HepG2 (cell line): ENCODE results near the gene LAMTOR2. TPM values are rescaled to one million over a fixed set of nuclear protein-coding genes. Genes with fewer than 3 reads are reported as not detected.

Source experiments
- ATRX ChIP-seq: sonication (generic); formaldehyde crosslinking; IDR thresholded peaks from 2 replicates; pipeline ENCODE4 v1.4.0; 2020; ENCODE audit warnings: missing genetic modification reagents, borderline replicate concordance
- ESRRA ChIP-seq: sonication (generic); formaldehyde crosslinking; IDR thresholded peaks from 2 replicates; pipeline ENCODE4 v1.5.1; 2020; ENCODE audit warnings: mild to moderate bottlenecking, low read depth, missing genetic modification reagents
- GPN1 ChIP-seq: sonication (generic); formaldehyde crosslinking; IDR thresholded peaks from 2 replicates; pipeline ENCODE4 v1.5.1; 2020; ENCODE audit warnings: missing genetic modification reagents, borderline replicate concordance
- LCORL ChIP-seq, 2 experiments: fragments of 450-650 bp in 1 of 2; sonication (generic) in 1 of 2; formaldehyde crosslinking in 1 of 2; IDR thresholded peaks; 2 replicates each; pipeline versions ENCODE4 v1.5.0 to v1.6.1; 2017 to 2020; ENCODE audit warnings: antibody characterized with exemption in 1 of 2, missing genetic modification reagents in 1 of 2
- MZF1 ChIP-seq: sonication (generic); formaldehyde crosslinking; IDR thresholded peaks from 2 replicates; pipeline ENCODE4 v1.8.1; 2023; ENCODE audit warnings: mild to moderate bottlenecking, missing genetic modification reagents, borderline replicate concordance
- NBN ChIP-seq: fragments of 450-650 bp; conservative IDR thresholded peaks from 2 replicates; pipeline ENCODE4 v1.6.1; 2017
- NFKB2 ChIP-seq: sonication (generic); formaldehyde crosslinking; IDR thresholded peaks from 2 replicates; pipeline ENCODE4 v1.4.0; 2020; ENCODE audit warnings: missing genetic modification reagents, borderline replicate concordance
- NR2F1 ChIP-seq, 2 experiments: fragments of 450-650 bp in 1 of 2; formaldehyde crosslinking in 1 of 2; IDR thresholded peaks; 2 replicates each; pipeline versions ENCODE4 v1.5.0 to v1.6.1; 2016 to 2020; ENCODE audit warnings: mild to moderate bottlenecking in 1 of 2, missing compliant biosample characterization in 1 of 2, missing genetic modification reagents in 1 of 2, moderate library complexity in 1 of 2
- PCBP1 ChIP-seq: fragments of 200-400 bp; formaldehyde crosslinking; IDR thresholded peaks from 2 replicates; pipeline ENCODE4 v1.6.1; 2017; ENCODE audit warnings: mild to moderate bottlenecking, low read depth, low read length, borderline replicate concordance
- PHF5A ChIP-seq: IDR thresholded peaks from one replicate; pipeline ENCODE4 v1.6.1; 2018; ENCODE audit warnings: low read depth, missing genetic modification reagents; ENCODE audit not compliant: unreplicated experiment
- SMYD3 ChIP-seq: sonication (generic); formaldehyde crosslinking; IDR thresholded peaks from 2 replicates; pipeline ENCODE4 v1.8.1; 2023; ENCODE audit warnings: mild to moderate bottlenecking, missing genetic modification reagents
- SRF ChIP-seq: IDR thresholded peaks from 2 replicates; pipeline ENCODE4 v1.6.1; 2011; ENCODE audit warnings: mild to moderate bottlenecking, low read depth, low read length, moderate library complexity
- ZBED4 ChIP-seq: sonication (generic); formaldehyde crosslinking; IDR thresholded peaks from 2 replicates; pipeline ENCODE4 v1.4.0; 2020; ENCODE audit warnings: missing genetic modification reagents, borderline replicate concordance
- ZNF224 ChIP-seq: sonication (generic); formaldehyde crosslinking; IDR thresholded peaks from 2 replicates; pipeline ENCODE4 v1.5.0; 2020; ENCODE audit warnings: mild to moderate bottlenecking, missing genetic modification reagents
- ZNF274 ChIP-seq: sonication (generic); formaldehyde crosslinking; IDR thresholded peaks from 2 replicates; pipeline ENCODE4 v1.5.1; 2020; ENCODE audit warnings: mild to moderate bottlenecking, missing genetic modification reagents
- ZNF337 ChIP-seq: sonication (generic); formaldehyde crosslinking; IDR thresholded peaks from 2 replicates; pipeline ENCODE4 v1.5.1; 2020; ENCODE audit warnings: missing genetic modification reagents, low read depth, mild to moderate bottlenecking, borderline replicate concordance
- ZNF503 ChIP-seq: sonication (generic); formaldehyde crosslinking; IDR thresholded peaks from 2 replicates; pipeline ENCODE4 v1.4.0; 2020; ENCODE audit warnings: missing genetic modification reagents
- ZNF614 ChIP-seq: IDR thresholded peaks from 2 replicates; pipeline ENCODE4 v1.6.1; 2018; ENCODE audit warnings: missing biosample characterization, missing genetic modification reagents, inconsistent platforms, borderline replicate concordance
- ZNF780A ChIP-seq: sonication (generic); formaldehyde crosslinking; IDR thresholded peaks from 2 replicates; pipeline ENCODE4 v1.8.0; 2022; ENCODE audit warnings: mild to moderate bottlenecking, missing genetic modification reagents, moderate library complexity
- polyA plus RNA-seq, 8 experiments: library from polyadenylated mRNA; depleted of rRNA in 3 of 8; stranded (reverse) in 7 of 8; unstranded in 1 of 8; fragments of >200 nt; fragmentation: Illumina TruSeq in 4 of 8; extraction: Trizol in 4 of 8; gene quantifications; 2 replicates each; pipeline versions ENCODE4 v1.2.1 to v1.2.3, GENCODE V29; 2011 to 2016; ENCODE audit warnings: low read depth in 4 of 8, missing spikeins in 1 of 8, mixed read lengths in 1 of 8; ENCODE audit not compliant: insufficient read depth in 1 of 8
- total RNA-seq, 5 experiments: library from RNA; depleted of rRNA; stranded (reverse); fragments of >200 nt; fragmentation: Illumina TruSeq; extraction: Trizol; gene quantifications; 2 replicates each; pipeline ENCODE4 v1.2.3, GENCODE V29; 2016; ENCODE audit warnings: low read depth in 1 of 5
- TF ChIP-seq, protein P1 (sequence below): IDR thresholded peaks from 2 replicates; pipeline ENCODE4 v1.6.1; 2016; ENCODE audit warnings: missing compliant biosample characterization, missing genetic modification reagents, borderline replicate concordance
- TF ChIP-seq, protein P2 (sequence below): sonication (generic); formaldehyde crosslinking; IDR thresholded peaks from 2 replicates; pipeline ENCODE4 v1.4.0; 2020; ENCODE audit warnings: mild to moderate bottlenecking, missing genetic modification reagents

The LAMTOR2 gene
- total and polyA plus RNA-seq, 2 of the 13 experiments (the other 11 are each of a cell fraction or from before 2014, with no cell fraction given), result 36.5 to 66.4 TPM

GRCh38 chr1:156082309-156083091, 27.9 kb downstream of the LAMTOR2 start, which contains the start of gene MEX3A (continued):
- no peak for TF ChIP-seq MZF1
- no peak for TF ChIP-seq LCORL (IDR thresholded peaks at IDR 0.05)
- peak; percentile 82; the same call in 1 of the 2 replicates for TF ChIP-seq LCORL (CRISPR knock-in tag; IDR thresholded peaks at IDR 0.05)
- no peak for TF ChIP-seq ZBED4 (CRISPR knock-in tag)
- 0 out of 2 replicates have a peak, but pooled peaks have one; percentile 33 for TF ChIP-seq ESRRA
- 0 out of 2 replicates have a peak, but pooled peaks have one; percentile 33 for TF ChIP-seq ZNF274 (CRISPR knock-in tag)
- TF ChIP-seq, protein P1, sequence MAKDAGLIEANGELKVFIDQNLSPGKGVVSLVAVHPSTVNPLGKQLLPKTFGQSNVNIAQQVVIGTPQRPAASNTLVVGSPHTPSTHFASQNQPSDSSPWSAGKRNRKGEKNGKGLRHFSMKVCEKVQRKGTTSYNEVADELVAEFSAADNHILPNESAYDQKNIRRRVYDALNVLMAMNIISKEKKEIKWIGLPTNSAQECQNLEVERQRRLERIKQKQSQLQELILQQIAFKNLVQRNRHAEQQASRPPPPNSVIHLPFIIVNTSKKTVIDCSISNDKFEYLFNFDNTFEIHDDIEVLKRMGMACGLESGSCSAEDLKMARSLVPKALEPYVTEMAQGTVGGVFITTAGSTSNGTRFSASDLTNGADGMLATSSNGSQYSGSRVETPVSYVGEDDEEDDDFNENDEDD (CRISPR knock-in tag), result no peak
- 0 out of 2 replicates have a peak, but pooled peaks have one; percentile 55 for TF ChIP-seq PCBP1
- TF ChIP-seq PHF5A (CRISPR knock-in tag), result no peak
- no peak for TF ChIP-seq SMYD3 (CRISPR knock-in tag)
- no peak for TF ChIP-seq GPN1 (CRISPR knock-in tag)
- no peak for TF ChIP-seq ZNF780A (CRISPR knock-in tag)
- 0 out of 2 replicates have a peak, but pooled peaks have one; percentile 38 for TF ChIP-seq ZNF503 (CRISPR knock-in tag)
- TF ChIP-seq ZNF224, result no peak
- peak in 1 of 2 experiments; percentile 71; a peak in 2 of 4 replicates for TF ChIP-seq NR2F1 (CRISPR knock-in tag; IDR thresholded peaks at IDR 0.05)
- no peak for TF ChIP-seq ATRX (CRISPR knock-in tag)
- no peak for TF ChIP-seq NFKB2 (CRISPR knock-in tag)
- TF ChIP-seq NBN, result no peak
- TF ChIP-seq, protein P2, sequence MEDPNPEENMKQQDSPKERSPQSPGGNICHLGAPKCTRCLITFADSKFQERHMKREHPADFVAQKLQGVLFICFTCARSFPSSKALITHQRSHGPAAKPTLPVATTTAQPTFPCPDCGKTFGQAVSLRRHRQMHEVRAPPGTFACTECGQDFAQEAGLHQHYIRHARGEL, result no peak
- no peak for TF ChIP-seq SRF
- no peak for TF ChIP-seq ZNF614 (CRISPR knock-in tag)
- no peak for TF ChIP-seq ZNF337 (CRISPR knock-in tag)
